C4-2B (cell line): ENCODE results near the gene CHD8.

Experiments used
- H3K27ac ChIP-seq: fragments of 450-650 bp; 2 replicates; pipeline ENCODE4 v1.5.1; 2017
- ZFX ChIP-seq: fragments of 450-650 bp; IDR thresholded peaks from 2 replicates; pipeline ENCODE4 v1.6.1; 2017
- TF ChIP-seq, protein P1 (sequence below): fragments of 450-650 bp; conservative IDR thresholded peaks from 2 replicates; pipeline ENCODE4 v1.5.1; 2017; ENCODE audit warnings: mild to moderate bottlenecking

Gene CHD8

DNA sequence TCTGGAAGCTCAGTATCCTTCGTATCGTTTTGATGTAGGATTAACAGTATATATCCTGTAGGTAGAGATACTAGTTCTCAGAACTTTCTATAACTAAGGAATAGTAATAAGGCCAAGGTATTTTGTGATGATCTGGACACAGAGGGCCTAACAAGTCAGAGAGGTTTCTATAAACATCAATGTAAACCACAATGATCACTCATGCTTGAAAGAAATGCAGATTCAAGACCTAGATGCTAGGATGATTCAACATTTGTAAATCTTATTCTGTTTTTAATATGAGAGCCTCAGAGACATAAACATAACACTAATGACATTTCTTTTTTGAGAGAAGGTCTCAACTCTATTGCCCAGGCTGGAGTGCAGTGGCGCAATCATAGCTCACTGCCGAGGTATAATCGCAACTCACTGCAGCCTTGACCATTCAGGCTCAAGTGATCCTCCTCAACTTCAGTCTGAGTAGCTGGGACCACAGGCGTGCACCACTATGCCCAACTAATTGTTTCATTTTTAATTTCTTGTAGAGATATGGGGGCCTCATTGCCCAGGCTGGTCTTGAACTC lies 88.3 kb downstream of the CHD8 start:
- H3K27ac ChIP-seq = no peak overlapping the region
- TF ChIP-seq, protein P1, sequence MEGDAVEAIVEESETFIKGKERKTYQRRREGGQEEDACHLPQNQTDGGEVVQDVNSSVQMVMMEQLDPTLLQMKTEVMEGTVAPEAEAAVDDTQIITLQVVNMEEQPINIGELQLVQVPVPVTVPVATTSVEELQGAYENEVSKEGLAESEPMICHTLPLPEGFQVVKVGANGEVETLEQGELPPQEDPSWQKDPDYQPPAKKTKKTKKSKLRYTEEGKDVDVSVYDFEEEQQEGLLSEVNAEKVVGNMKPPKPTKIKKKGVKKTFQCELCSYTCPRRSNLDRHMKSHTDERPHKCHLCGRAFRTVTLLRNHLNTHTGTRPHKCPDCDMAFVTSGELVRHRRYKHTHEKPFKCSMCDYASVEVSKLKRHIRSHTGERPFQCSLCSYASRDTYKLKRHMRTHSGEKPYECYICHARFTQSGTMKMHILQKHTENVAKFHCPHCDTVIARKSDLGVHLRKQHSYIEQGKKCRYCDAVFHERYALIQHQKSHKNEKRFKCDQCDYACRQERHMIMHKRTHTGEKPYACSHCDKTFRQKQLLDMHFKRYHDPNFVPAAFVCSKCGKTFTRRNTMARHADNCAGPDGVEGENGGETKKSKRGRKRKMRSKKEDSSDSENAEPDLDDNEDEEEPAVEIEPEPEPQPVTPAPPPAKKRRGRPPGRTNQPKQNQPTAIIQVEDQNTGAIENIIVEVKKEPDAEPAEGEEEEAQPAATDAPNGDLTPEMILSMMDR = no peak
- no peak for TF ChIP-seq ZFX

DNA sequence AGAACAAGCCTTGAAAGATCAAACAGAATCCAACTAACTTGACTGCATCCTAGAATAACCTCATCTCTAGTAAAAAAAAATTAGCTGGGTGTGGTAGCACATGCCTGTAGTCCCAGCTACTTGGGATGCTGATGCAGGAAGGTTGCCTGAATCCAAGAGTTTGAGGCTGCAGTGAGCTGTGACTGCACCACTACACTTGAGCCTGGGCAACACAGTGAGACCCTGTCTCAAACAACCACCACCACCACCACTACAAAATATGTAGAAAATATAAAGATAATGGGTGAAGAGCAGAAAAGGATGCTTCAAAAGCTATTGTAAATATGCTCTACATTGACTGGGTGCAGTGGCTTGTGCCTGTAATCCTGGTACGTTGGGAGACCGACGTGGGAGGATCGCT lies 99.4 kb downstream of the CHD8 start:
- H3K27ac ChIP-seq = no peak overlapping the region
- TF ChIP-seq, protein P1 = no peak
- TF ChIP-seq ZFX = no peak

DNA sequence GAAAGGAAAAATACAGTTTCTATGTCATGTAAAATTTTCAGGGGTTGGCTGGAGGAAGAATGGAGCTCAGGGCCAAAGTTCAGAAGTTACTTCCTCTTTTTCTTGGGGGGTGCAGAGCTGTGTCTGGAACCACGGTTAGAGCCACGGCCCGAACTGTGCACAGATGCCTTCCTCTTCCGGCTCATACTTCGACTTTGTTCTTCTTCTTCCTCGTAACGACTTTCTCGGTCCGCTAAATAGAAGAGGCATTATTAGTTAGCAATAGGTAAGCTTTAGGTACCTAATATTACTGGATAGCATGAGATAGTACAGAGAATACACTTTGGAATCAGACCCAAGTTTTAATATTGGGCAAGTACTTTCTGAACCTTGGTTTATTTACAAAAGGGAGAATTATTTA lies 103.3 kb downstream of the CHD8 start:
- no peak overlapping the region for H3K27ac ChIP-seq
- TF ChIP-seq ZFX = no peak
- TF ChIP-seq, protein P1 = no peak

DNA sequence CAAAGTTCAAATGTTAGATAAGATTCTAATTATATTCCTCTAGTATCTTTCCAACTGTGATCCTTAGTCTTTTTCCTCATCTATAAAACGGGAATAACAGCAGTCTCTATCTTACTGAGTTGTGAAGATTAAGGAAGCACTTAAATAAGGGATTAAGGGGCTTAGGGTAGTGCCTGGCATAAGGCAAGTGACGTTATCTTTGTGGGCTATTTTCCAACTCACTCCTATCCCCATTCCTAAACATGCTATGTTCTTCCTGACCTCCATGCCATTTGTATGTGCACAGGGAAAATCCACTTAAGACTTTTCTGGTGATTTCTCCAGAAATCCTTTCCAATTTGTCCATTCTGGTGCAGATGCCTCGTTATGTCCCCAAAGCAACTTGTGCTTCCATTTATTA lies 105.4 kb downstream of the CHD8 start:
- H3K27ac ChIP-seq = no peak overlapping the region
- TF ChIP-seq, protein P1 = no peak
- no peak for TF ChIP-seq ZFX

DNA sequence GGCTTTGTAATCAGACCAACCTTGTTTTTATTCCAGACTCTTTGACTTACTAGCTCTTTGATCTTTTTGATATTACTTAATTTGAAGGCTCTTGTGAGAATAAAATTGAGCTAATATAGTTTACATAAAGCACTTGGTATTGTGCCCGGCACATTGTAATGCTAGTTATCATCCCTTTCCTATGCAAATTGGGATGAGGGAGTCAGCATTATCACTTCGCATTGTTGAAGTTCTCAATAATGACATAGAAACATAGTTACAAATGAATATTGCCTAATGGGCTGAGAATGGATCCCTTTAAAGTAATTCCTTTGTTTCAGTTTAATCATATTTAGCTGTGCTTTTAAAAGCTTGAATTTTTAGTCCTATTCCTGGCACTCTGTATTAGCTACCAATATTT lies 108.7 kb downstream of the CHD8 start:
- TF ChIP-seq ZFX = no peak
- TF ChIP-seq, protein P1 = no peak
- no peak overlapping the region for H3K27ac ChIP-seq

DNA sequence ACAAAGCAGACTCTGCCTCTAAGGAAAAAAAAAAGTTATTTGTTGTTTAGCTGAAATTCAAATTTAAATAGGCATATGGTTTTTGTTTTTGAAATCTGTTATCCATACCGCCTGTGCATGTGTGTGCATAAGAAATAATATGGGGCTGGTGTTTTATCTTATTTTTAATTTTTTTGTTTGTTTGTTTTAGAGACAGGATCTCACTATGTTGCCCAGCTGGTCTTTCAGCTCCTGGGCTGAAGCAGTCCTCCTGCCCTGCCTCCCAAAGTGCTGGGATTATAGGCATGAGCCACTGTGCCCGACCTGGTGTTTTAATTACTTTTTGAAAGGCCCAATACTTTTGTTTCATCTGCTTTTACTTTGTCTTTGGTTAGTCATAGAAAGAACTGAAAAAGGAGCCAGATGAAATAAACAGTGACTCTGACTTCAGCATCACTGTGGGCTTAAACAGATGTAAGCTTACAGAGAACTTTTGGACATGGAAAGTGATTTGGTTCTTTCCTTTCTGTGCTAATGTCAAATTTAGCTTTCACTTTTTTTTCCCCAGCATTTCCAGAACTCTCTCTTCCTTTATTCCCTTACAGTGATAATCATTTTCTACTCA lies 109.3 kb downstream of the CHD8 start:
- TF ChIP-seq ZFX = no peak
- TF ChIP-seq, protein P1 = no peak
- no peak overlapping the region for H3K27ac ChIP-seq

DNA sequence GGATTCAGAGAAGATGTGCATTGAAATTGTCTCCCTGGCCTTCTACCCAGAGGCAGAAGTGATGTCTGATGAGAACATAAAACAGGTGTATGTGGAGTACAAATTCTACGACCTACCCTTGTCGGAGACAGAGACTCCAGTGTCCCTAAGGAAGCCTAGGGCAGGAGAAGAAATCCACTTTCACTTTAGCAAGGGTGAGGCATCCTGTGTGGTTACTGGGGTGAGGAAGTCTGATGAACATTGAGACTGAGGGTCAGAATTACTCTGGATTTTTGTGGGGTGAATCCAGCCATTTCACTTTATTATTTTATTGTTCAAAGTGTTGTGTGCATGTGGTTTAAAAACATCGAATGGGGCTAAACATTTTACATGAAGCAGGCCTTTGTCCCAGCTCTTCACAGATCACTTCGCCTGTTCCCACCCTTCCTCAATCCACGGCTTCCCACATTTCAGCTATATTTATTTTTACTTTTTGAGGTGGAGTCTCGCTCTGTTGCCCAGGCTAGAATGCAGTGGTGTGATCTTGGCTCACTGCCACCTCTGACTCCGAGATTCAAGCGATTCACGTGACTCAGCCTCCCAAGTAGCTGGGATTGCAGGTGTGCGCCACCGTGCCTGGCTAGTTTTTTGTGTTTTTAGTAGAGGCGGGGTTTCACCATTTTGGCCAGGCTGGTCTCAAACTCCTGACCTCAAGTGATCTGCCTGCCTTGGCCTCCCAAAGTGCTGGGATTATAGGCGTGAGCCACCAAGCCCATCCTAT lies 112.7 kb downstream of the CHD8 start:
- TF ChIP-seq, protein P1 = no peak

More for the DNA sequence above, 112.7 kb downstream of the CHD8 start:
- H3K27ac ChIP-seq = no peak overlapping the region
